H1 (cell line): Measurements from ENCODE around the gene KCNQ2. TPM values are rescaled to one million over a fixed set of nuclear protein-coding genes. Genes with fewer than 3 reads are reported as not detected.
A peak's percentile ranks its signal among the peaks of the same experiment; 100 is the strongest.

ENCODE experiments used
- CTCF ChIA-PET: fragments of 300-600 bp; sonication (Branson Sonifier 250); formaldehyde crosslinking; loops from one replicate; lab custom pipeline; 2021; ENCODE audit not compliant: partially characterized antibody; lab: Charles Lee
- POLR2A ChIA-PET: fragments of 300-600 bp; sonication (Branson Sonifier 250); formaldehyde crosslinking; loops from one replicate; lab custom pipeline; 2021; ENCODE audit warnings: inconsistent platforms; ENCODE audit not compliant: partially characterized antibody; lab: Charles Lee
- DNase-seq, 2 experiments: peaks; one replicate each; pipeline versions ENCODE4 v3.0.0 to v3.0.0-alpha.2; 2010 to 2022; ENCODE audit warnings: low spot score in 2 of 2, low read depth in 1 of 2, mixed read lengths in 1 of 2
- FAIRE-seq: peaks from 2 replicates; lab custom pipeline; 2011; peaks lifted over from hg19 to GRCh38; lab: Jason Lieb, UNC
- H2AFZ ChIP-seq: 2 replicates; pipeline ENCODE4 v1.8.1; 2012; ENCODE audit warnings: low read length, inconsistent platforms
- H2AK5ac ChIP-seq: 2 replicates; pipeline ENCODE4 v1.6.1; 2013; ENCODE audit warnings: low read depth, low read length
- H2BK120ac ChIP-seq: replicated peaks from 2 replicates; pipeline ENCODE3; 2013; ENCODE audit warnings: low read depth, low read length, inconsistent platforms
- H2BK12ac ChIP-seq: 2 replicates; pipeline ENCODE4 v1.6.1; 2013; ENCODE audit warnings: low read depth, low read length
- H2BK15ac ChIP-seq: 2 replicates; pipeline ENCODE4 v1.6.1; 2013; ENCODE audit warnings: low read length
- H2BK20ac ChIP-seq: 2 replicates; pipeline ENCODE4 v1.6.1; 2013; ENCODE audit warnings: low read length
- H2BK5ac ChIP-seq: 2 replicates; pipeline ENCODE4 v1.6.1; 2013; ENCODE audit warnings: low read depth, low read length
- H3K14ac ChIP-seq: 2 replicates; pipeline ENCODE4 v1.6.1; 2013; ENCODE audit warnings: inconsistent platforms; ENCODE audit not compliant: insufficient read length
- H3K18ac ChIP-seq: 2 replicates; pipeline ENCODE4 v1.6.1; 2013; ENCODE audit warnings: low read length; ENCODE audit errors: extremely low read depth
- H3K23ac ChIP-seq: 2 replicates; pipeline ENCODE4 v1.6.1; 2013; ENCODE audit warnings: inconsistent platforms; ENCODE audit not compliant: insufficient read length
- H3K23me2 ChIP-seq: 2 replicates; pipeline ENCODE4 v1.6.1; 2013; ENCODE audit warnings: low read depth, low read length
- H3K27ac ChIP-seq: 2 replicates; pipeline ENCODE4 v1.6.1; 2011; ENCODE audit warnings: low read depth, low read length, inconsistent platforms
- H3K27me3 ChIP-seq, 4 experiments: replicated peaks in 1 of 4; 1 replicate in 1 of 4; 2 replicates in 3 of 4; pipeline versions ENCODE4 v1.6.1 to v1.8.1; 2011 to 2013; ENCODE audit warnings: low read length in 3 of 4, mild to moderate bottlenecking in 3 of 4, inconsistent platforms in 2 of 4, mixed read lengths in 2 of 4, moderate library complexity in 1 of 4; ENCODE audit not compliant: control insufficient read depth in 3 of 4, insufficient read depth in 3 of 4; ENCODE audit errors: extremely low read depth in 1 of 4
- H3K36me3 ChIP-seq, 4 experiments: 2 replicates each; pipeline versions ENCODE4 v1.6.1 to v1.8.1; 2011 to 2013; ENCODE audit warnings: mild to moderate bottlenecking in 4 of 4, low read length in 3 of 4, moderate library complexity in 2 of 4, control low read depth in 1 of 4, inconsistent platforms in 1 of 4; ENCODE audit not compliant: insufficient read depth in 4 of 4, control insufficient read depth in 2 of 4
- H3K4ac ChIP-seq: replicated peaks from 2 replicates; pipeline ENCODE3; 2013; ENCODE audit warnings: low read length, low read depth, mixed read lengths, inconsistent platforms; ENCODE audit not compliant: insufficient read length
- H3K4me1 ChIP-seq, 4 experiments: replicated peaks in 1 of 4; 1 replicate in 1 of 4; 2 replicates in 3 of 4; pipeline versions ENCODE4 v1.6.1 to v1.8.1; 2011 to 2013; ENCODE audit warnings: low read length in 3 of 4, inconsistent platforms in 2 of 4, mixed read lengths in 1 of 4; ENCODE audit not compliant: insufficient read depth in 4 of 4, control insufficient read depth in 3 of 4
- H3K4me2 ChIP-seq, 2 experiments: 2 replicates each; pipeline versions ENCODE4 v1.6.1 to v1.8.1; 2011 to 2013; ENCODE audit warnings: low read depth in 2 of 2, low read length in 2 of 2, control low read depth in 1 of 2, inconsistent platforms in 1 of 2, mild to moderate bottlenecking in 1 of 2; ENCODE audit not compliant: insufficient read depth in 1 of 2
- H3K4me3 ChIP-seq, 4 experiments: fragments of 200-600, 300-600 bp in 1 of 4; sonication (generic), shearing (Covaris generic), sonication (Bioruptor Twin) in 1 of 4; 2 replicates each; pipeline versions ENCODE4 v1.5.1 to v1.8.1; 2011 to 2016; ENCODE audit warnings: low read length in 4 of 4, low read depth in 3 of 4, control low read depth in 2 of 4, inconsistent platforms in 2 of 4, mild to moderate bottlenecking in 2 of 4, mixed read lengths in 1 of 4, moderate library complexity in 1 of 4; ENCODE audit not compliant: insufficient read depth in 2 of 4; ENCODE audit errors: extremely low read depth in 1 of 4
- H3K56ac ChIP-seq: replicated peaks from 2 replicates; pipeline ENCODE3; 2013; ENCODE audit warnings: low read depth, mild to moderate bottlenecking, mixed read lengths, low read length, inconsistent platforms; ENCODE audit not compliant: insufficient read length
- H3K79me1 ChIP-seq: 2 replicates; pipeline ENCODE4 v1.6.1; 2013; ENCODE audit warnings: low read depth, low read length, control low read depth
- H3K79me2 ChIP-seq, 2 experiments: 2 replicates each; pipeline versions ENCODE4 v1.6.1 to v1.8.1; 2012 to 2013; ENCODE audit warnings: low read length in 2 of 2, mild to moderate bottlenecking in 2 of 2, inconsistent platforms in 1 of 2; ENCODE audit not compliant: insufficient read depth in 2 of 2, control insufficient read depth in 1 of 2
- H3K9ac ChIP-seq, 4 experiments: replicated peaks in 1 of 4; 1 replicate in 1 of 4; 2 replicates in 3 of 4; pipeline versions ENCODE4 v1.6.1 to v1.8.1; 2011 to 2013; ENCODE audit warnings: low read depth in 3 of 4, low read length in 3 of 4, control low read depth in 2 of 4, mild to moderate bottlenecking in 2 of 4, moderate library complexity in 2 of 4, inconsistent platforms in 1 of 4; ENCODE audit errors: extremely low read depth in 1 of 4
- H3K9me3 ChIP-seq, 2 experiments: 2 replicates each; pipeline versions ENCODE4 v1.6.1 to v1.8.1; 2012 to 2013; ENCODE audit warnings: mild to moderate bottlenecking in 2 of 2, moderate library complexity in 2 of 2, control low read depth in 1 of 2, inconsistent platforms in 1 of 2, low read depth in 1 of 2, low read length in 1 of 2, mixed read lengths in 1 of 2; ENCODE audit not compliant: insufficient read depth in 2 of 2
- H4K20me1 ChIP-seq, 2 experiments: replicated peaks in 1 of 2; 2 replicates each; pipeline versions ENCODE3 to v1.8.1; 2011 to 2013; ENCODE audit warnings: inconsistent platforms in 2 of 2, low read length in 2 of 2, mild to moderate bottlenecking in 1 of 2; ENCODE audit not compliant: insufficient read depth in 2 of 2, control insufficient read depth in 1 of 2
- H4K5ac ChIP-seq: 2 replicates; pipeline ENCODE4 v1.6.1; 2013; ENCODE audit warnings: low read length, low read depth, mixed read lengths, inconsistent platforms; ENCODE audit not compliant: insufficient read length
- H4K8ac ChIP-seq: 2 replicates; pipeline ENCODE4 v1.8.0; 2013; ENCODE audit warnings: mild to moderate bottlenecking, moderate library complexity, low read length, inconsistent platforms; ENCODE audit not compliant: insufficient read depth; ENCODE audit errors: extremely low read depth
- H4K91ac ChIP-seq: replicated peaks from 2 replicates; pipeline ENCODE3; 2013; ENCODE audit warnings: low read length, mixed read lengths, inconsistent platforms; ENCODE audit not compliant: insufficient read length
- EGR1 ChIP-seq: IDR thresholded peaks from 2 replicates; pipeline ENCODE4 v1.6.1; 2011; ENCODE audit warnings: low read depth, low read length, borderline replicate concordance
- RAD21 ChIP-seq, 2 experiments: IDR thresholded peaks in 1 of 2; conservative IDR thresholded peaks in 1 of 2; 2 replicates each; pipeline ENCODE4 v1.6.1; 2011; ENCODE audit warnings: low read depth in 2 of 2, low read length in 2 of 2, improper control_type of control experiment in 1 of 2, inconsistent platforms in 1 of 2, mild to moderate bottlenecking in 1 of 2, moderate library complexity in 1 of 2
- WGBS, 2 experiments: shearing (Covaris generic) in 1 of 2; methylation state at CpG; one replicate each; pipeline versions ENCODE4 v1.1.6 to v1.1.7; 2013 to 2015; ENCODE audit warnings: low lambda C conversion rate in 2 of 2, mixed read lengths in 2 of 2, inconsistent platforms in 1 of 2, low coverage in 1 of 2, missing lambda C conversion rate in 1 of 2; ENCODE audit not compliant: insufficient replicate concordance in 2 of 2, insufficient coverage in 1 of 2, insufficient read length in 1 of 2; ENCODE audit errors: extremely low coverage in 1 of 2, missing lambda C conversion rate in 1 of 2; 5-methylcytosine and 5-hydroxymethylcytosine counted together
- polyA plus RNA-seq, 7 experiments: library from polyadenylated mRNA; depleted of rRNA in 3 of 7; stranded (reverse) in 5 of 7; unstranded in 2 of 7; fragments of >200 nt in 5 of 7; fragments of 200-250 nt in 2 of 7; gene quantifications; 1 replicate in 5 of 7; 2 replicates in 1 of 7; 4 replicates in 1 of 7; pipeline versions ENCODE4 v1.2.1 to v1.2.3, GENCODE V29; 2011 to 2013; ENCODE audit warnings: missing spikeins in 2 of 7, mixed read lengths in 2 of 7
- total RNA-seq: library from RNA; stranded (reverse); fragmentation: NEBNext Ultra II Directional; extraction: Animal tissue kit (Norgen Biotek cat#: 25700); gene quantifications from 2 replicates; pipeline ENCODE4 v1.2.1, GENCODE V29; 2021
- TF ChIP-seq, protein P1 (sequence below), 3 experiments: IDR thresholded peaks; 1 replicate in 2 of 3; 2 replicates in 1 of 3; pipeline versions ENCODE4 v1.5.1 to v1.6.1; 2011; ENCODE audit warnings: low read length in 3 of 3, mild to moderate bottlenecking in 3 of 3, inconsistent platforms in 2 of 3, low read depth in 1 of 3, moderate library complexity in 1 of 3; ENCODE audit not compliant: insufficient read depth in 1 of 3; ENCODE audit errors: control extremely low read depth in 1 of 3

KCNQ2 gene
- total and polyA plus RNA-seq, 2 of the 8 experiments (the other 6 are each of a cell fraction or from before 2014, with no cell fraction given) = 82.6 to 243 TPM

DNA sequence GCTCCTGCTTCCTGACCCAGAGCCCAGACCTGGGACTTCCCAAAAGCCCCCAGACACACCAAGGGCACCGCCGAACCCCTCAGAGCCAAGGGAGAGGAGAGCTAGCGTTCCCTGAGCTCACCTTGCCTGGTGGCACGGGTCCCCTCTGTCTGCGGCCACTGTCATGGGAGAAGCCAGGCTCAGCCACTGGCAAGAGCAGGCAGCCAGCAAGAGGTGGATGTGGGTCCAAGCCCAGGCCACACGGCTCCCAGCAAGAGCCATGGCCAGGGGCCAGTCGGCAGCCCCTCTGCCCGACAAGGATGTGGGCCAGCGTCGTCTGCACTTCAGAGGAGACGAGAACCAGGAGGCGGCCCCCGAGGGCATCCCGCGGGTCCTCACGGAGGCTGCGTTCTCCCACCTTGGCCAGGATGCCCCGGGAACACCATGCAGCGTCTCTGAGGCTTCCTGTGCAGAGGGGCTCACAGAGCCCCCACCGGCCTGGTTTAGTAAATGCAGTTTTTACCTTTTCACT is 46.0 kb upstream of the KCNQ2 start:
- no peak overlapping the region for H3K18ac ChIP-seq
- no peak overlapping the region; the same call in 1 of the 2 replicates for H2BK5ac ChIP-seq
- no peak overlapping the region for H2BK120ac ChIP-seq
- H4K8ac ChIP-seq = no peak overlapping the region; the same call in 1 of the 2 replicates
- H3K4me1 ChIP-seq = peaks cover 0 to 21% (median 10%) of the 10 kb centered on the region in 4 experiments; a peak in 5 of 7 replicates
- H3K27ac ChIP-seq = no peak overlapping the region
- no peak overlapping the region for H3K56ac ChIP-seq
- peaks cover 7% of the 10 kb centered on the region; the same call in 1 of the 2 replicates for H3K79me1 ChIP-seq
- no peak overlapping the region for H3K23ac ChIP-seq
- H3K36me3 ChIP-seq = peaks cover 0 to 12% (median 0%) of the 10 kb centered on the region in 4 experiments; a peak in 2 of 8 replicates
- ChIA-PET CTCF (interaction anchor here (0.7 to 3.0 kb wide), 12 partner anchors 9 to 76 kb away, joined by 3 to 31 read pairs (median 3); partner anchors contain the start of gene PTK6), POLR2A (interaction anchor here (1.5 to 2.4 kb wide), 2 partner anchors 11 to 123 kb away, joined by 5 to 8 read pairs; no protein-coding TSS in a partner anchor)
- H4K5ac ChIP-seq = no peak overlapping the region
- no peak overlapping the region for H3K4ac ChIP-seq
- peaks cover 0 to 6% (median under 1%) of the 10 kb centered on the region in 4 experiments; a peak in 3 of 7 replicates for H3K27me3 ChIP-seq
- no peak overlapping the region for H2BK15ac ChIP-seq
- TF ChIP-seq, protein P1, sequence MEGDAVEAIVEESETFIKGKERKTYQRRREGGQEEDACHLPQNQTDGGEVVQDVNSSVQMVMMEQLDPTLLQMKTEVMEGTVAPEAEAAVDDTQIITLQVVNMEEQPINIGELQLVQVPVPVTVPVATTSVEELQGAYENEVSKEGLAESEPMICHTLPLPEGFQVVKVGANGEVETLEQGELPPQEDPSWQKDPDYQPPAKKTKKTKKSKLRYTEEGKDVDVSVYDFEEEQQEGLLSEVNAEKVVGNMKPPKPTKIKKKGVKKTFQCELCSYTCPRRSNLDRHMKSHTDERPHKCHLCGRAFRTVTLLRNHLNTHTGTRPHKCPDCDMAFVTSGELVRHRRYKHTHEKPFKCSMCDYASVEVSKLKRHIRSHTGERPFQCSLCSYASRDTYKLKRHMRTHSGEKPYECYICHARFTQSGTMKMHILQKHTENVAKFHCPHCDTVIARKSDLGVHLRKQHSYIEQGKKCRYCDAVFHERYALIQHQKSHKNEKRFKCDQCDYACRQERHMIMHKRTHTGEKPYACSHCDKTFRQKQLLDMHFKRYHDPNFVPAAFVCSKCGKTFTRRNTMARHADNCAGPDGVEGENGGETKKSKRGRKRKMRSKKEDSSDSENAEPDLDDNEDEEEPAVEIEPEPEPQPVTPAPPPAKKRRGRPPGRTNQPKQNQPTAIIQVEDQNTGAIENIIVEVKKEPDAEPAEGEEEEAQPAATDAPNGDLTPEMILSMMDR (IDR thresholded peaks at IDR 0.05; ENCODE audit: control extremely low read depth in 1 of 3, insufficient read depth in 1 of 3, low read depth in 1 of 3, low read length in 3 of 3) = peak in 1 of 3 experiments; percentile 11; a peak in 1 of 4 replicates
- TF ChIP-seq RAD21 (IDR thresholded peaks at IDR 0.05 in 1 of 2, conservative IDR thresholded peaks at IDR 0.05 in 1 of 2; ENCODE audit: low read depth in 2 of 2, low read length in 2 of 2) (peak; percentile 1 to 29; a peak in 2 of 4 replicates), EGR1 (no peak)
- H2AK5ac ChIP-seq = no peak overlapping the region; the same call in 1 of the 2 replicates
- H3K9ac ChIP-seq = no peak overlapping the region
- no peak overlapping the region for H4K91ac ChIP-seq
- no peak overlapping the region for H3K4me3 ChIP-seq
- peaks cover 3 to 22% of the 10 kb centered on the region in 2 experiments for H4K20me1 ChIP-seq
- no peak overlapping the region for H3K4me2 ChIP-seq
- DNase-seq = peak in 1 of 2 experiments; percentile 59
- WGBS, 2 experiments = 75% methylated on average over 20 of the region's 20 CpGs; no CpG with 5 or more reads in 1 of the 2 experiments
- peaks cover 0 to 4% of the 10 kb centered on the region in 2 experiments; a peak in 1 of 4 replicates for H3K79me2 ChIP-seq
- H3K14ac ChIP-seq = no peak overlapping the region
- peaks cover 17% of the 10 kb centered on the region; the same call in 1 of the 2 replicates for H3K23me2 ChIP-seq
- H2BK20ac ChIP-seq = no peak overlapping the region
- no peak for FAIRE-seq
- H2BK12ac ChIP-seq = 0 out of 2 replicates have a peak overlapping the region, but pooled peaks have one; percentile 9
- H2AFZ ChIP-seq = no peak overlapping the region
- H3K9me3 ChIP-seq = no peaks in the 10 kb centered on the region
